ENCODE measurements around the gene TMEM147.

DNA sequence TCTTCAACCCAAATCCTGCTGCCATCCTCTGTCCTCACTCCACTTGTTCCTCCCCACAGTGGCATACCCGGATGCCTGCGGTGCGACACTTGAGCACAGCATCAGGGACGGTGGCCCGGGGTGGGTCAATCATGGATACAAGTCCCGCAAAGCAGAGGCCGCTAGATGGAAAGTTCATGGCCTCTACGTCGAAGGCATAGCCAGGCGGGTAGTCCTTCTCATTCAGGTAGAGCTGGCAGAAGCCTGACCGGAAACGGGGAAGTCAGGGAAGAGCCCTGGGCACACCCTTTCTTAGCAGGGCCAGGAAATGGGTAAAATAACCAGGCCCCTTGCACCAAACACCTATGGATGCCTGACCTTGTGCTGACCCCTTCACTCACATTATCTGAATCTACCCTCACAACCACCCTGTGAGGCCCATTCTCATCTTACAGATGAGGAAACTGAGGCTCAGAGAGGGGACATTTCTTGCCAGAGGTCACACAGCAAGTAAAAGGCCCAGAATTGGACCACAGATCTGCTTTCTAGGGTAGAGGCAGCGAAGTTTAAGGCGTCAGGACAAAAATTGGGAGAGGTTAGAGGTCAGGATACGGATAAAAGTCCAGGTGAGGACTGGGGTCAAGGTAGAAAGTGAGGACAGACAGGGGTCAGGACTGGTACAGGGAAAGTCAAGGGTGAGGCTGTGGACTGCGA lies 11.6 kb downstream of the TMEM147 start:
- TF ChIP-seq POLR2A (IDR thresholded peaks at IDR 0.05): no peak
- TF ChIP-seq, protein P1, sequence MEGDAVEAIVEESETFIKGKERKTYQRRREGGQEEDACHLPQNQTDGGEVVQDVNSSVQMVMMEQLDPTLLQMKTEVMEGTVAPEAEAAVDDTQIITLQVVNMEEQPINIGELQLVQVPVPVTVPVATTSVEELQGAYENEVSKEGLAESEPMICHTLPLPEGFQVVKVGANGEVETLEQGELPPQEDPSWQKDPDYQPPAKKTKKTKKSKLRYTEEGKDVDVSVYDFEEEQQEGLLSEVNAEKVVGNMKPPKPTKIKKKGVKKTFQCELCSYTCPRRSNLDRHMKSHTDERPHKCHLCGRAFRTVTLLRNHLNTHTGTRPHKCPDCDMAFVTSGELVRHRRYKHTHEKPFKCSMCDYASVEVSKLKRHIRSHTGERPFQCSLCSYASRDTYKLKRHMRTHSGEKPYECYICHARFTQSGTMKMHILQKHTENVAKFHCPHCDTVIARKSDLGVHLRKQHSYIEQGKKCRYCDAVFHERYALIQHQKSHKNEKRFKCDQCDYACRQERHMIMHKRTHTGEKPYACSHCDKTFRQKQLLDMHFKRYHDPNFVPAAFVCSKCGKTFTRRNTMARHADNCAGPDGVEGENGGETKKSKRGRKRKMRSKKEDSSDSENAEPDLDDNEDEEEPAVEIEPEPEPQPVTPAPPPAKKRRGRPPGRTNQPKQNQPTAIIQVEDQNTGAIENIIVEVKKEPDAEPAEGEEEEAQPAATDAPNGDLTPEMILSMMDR (IDR thresholded peaks at IDR 0.05): no peak

Data from testis (tissue), 2 donors.